ENCODE data around the gene PPP2R5E. TPM values are rescaled to one million over a fixed set of nuclear protein-coding genes. Genes with fewer than 3 reads are reported as not detected.

PPP2R5E gene
- total and polyA plus RNA-seq, 2 donors (not counting 3 experiments of a cell fraction or from before 2014, with no cell fraction given) = 4.9 to 52.5 TPM

GRCh38 chr14:63413009-63413408 is 130.2 kb downstream of the PPP2R5E start:
- Histone ChIP-seq H3K27me3 (ENCODE audit: control insufficient read depth in 2 of 2, insufficient read depth in 2 of 2, low read length in 2 of 2) (no peaks in the 10 kb centered on the region), H2AFZ (ENCODE audit: low read depth, low read length) (no peak overlapping the region), H3K27ac (ENCODE audit: insufficient read depth, low read depth, low read length) (no peak overlapping the region), H3K9ac (replicated peaks; ENCODE audit: extremely low read depth, insufficient read depth, low read length) (no peak overlapping the region), H3K4me1 (ENCODE audit: control insufficient read depth, extremely low read depth, insufficient read depth, low read length) (no peaks in the 10 kb centered on the region), H3K9me3 (replicated peaks; ENCODE audit: control insufficient read depth, insufficient read depth, low read length) (no peaks in the 10 kb centered on the region), H3K36me3 (ENCODE audit: control insufficient read depth in 2 of 2, extremely low read depth in 1 of 2, insufficient read depth in 2 of 2, low read length in 2 of 2) (no peaks in the 10 kb centered on the region), H4K20me1 (replicated peaks; ENCODE audit: control insufficient read depth, extremely low read depth, insufficient read depth, low read length) (peaks cover 2% of the 10 kb centered on the region), H3K9me1 (replicated peaks; ENCODE audit: control insufficient read depth, extremely low read depth, insufficient read depth, low read length) (no peaks in the 10 kb centered on the region), H3K79me2 (ENCODE audit: control insufficient read depth, insufficient read depth, low read length) (peaks cover 3% of the 10 kb centered on the region), H3K4me2 (ENCODE audit: insufficient read depth, low read length) (no peak overlapping the region), H3K4me3 (replicated peaks in 1 of 3; ENCODE audit: insufficient read depth in 1 of 3, low read depth in 1 of 3, low read length in 3 of 3) (no peak overlapping the region)
- intact Hi-C loops (cut with micrococcal nuclease) (no loop called here), dilution Hi-C loops (cut with MboI; ENCODE audit: extremely low pct_ligation_motif_present, low sequenced_read_pairs) (no loop called here)
- FAIRE-seq (no peak), DNase-seq (ENCODE audit: low read depth, low spot score) (no peak)
- POLR2A ChIA-PET = no interaction called here
- CTCF ChIA-PET = interaction anchor here (0.9 to 2.6 kb wide), 2 partner anchors 24 to 41 kb away, joined by 3 to 7 read pairs; no protein-coding TSS in a partner anchor
- TF ChIP-seq EZH2 (IDR thresholded peaks at IDR 0.05; ENCODE audit: borderline replicate concordance, low read depth, low read length, severe bottlenecking) = no peak
- TF ChIP-seq FOS (IDR thresholded peaks at IDR 0.05; ENCODE audit: borderline replicate concordance, insufficient read depth, low read length) = no peak
- TF ChIP-seq JUN (IDR thresholded peaks at IDR 0.05; ENCODE audit: borderline replicate concordance, insufficient read depth, insufficient read length, low read depth) = no peak
- TF ChIP-seq MAX (IDR thresholded peaks at IDR 0.05; ENCODE audit: insufficient read depth, insufficient read length) = no peak
- TF ChIP-seq POLR2AphosphoS5 (IDR thresholded peaks at IDR 0.05; ENCODE audit: insufficient read depth, low read depth, low read length) = no peak
- TF ChIP-seq POLR2A (IDR thresholded peaks at IDR 0.05; ENCODE audit: low read depth, low read length) = no peak
- no peak for TF ChIP-seq MYC (IDR thresholded peaks at IDR 0.05; ENCODE audit: low read depth, low read length)
- TF ChIP-seq CTCF (IDR thresholded peaks at IDR 0.05; ENCODE audit: extremely low read depth in 1 of 2, insufficient read depth in 1 of 2, low read depth in 1 of 2, low read length in 2 of 2) = no peak
- TF ChIP-seq GATA2 (IDR thresholded peaks at IDR 0.05; ENCODE audit: insufficient read depth, insufficient read length, low read depth, low read length) = no peak
- no TSS peak for BruUV-seq (replicated peaks)

All from endothelial cell of umbilical vein (primary cell).